ENCODE measurements around the gene LLCFC1. TPM values are rescaled to one million over a fixed set of nuclear protein-coding genes. Genes with fewer than 3 reads are reported as not detected.

LLCFC1 gene
- total RNA-seq, 2 donors from 2014 or later = 6.4 TPM; not detected in 1

DNA sequence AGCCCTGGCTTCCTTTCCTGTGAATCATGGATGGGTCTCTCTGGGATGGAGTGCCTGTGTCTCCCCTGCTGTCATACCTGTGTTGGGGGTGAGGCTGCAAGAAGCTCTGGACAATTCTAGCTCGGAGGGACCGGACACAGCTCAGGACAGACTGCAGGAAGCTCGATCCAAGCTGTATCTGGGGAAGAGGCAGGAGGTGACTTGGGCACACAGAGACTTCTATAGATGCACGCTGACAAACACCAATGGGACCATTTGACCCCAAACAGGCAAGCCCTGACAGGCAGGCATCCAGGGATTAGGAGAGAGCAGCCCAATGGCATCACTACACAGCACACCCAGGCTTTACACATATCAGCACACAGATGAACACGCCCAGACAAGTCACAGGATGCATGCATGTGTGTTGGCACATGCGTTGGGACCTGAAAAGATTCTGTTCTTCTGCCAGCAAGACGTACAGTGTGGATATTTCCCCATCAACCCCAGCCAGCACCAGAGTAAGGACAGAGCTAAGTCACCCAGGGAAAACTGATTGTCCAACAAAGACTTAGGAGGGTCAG, 4.5 kb downstream of the LLCFC1 start:
- 56% methylated on average over 7 of the region's 7 CpGs for WGBS
- DNase-seq (ENCODE audit: low spot score) = peak; percentile 46
- intact Hi-C loops (cut with DNase I) = no loop called here

GRCh38 chr7:142945001-142945400, 5.7 kb downstream of the LLCFC1 start:
- Histone ChIP-seq H3K4me1 (replicated peaks) (no peaks in the 10 kb centered on the region), H3K27ac (no peak overlapping the region), H3K4me3 (no peak overlapping the region), H3K27me3 (replicated peaks; ENCODE audit: insufficient read depth) (no peaks in the 10 kb centered on the region), H3K36me3 (no peaks in the 10 kb centered on the region), H3K9me3 (no peaks in the 10 kb centered on the region)
- WGBS = 67% methylated on average over 3 of the region's 3 CpGs
- intact Hi-C loops (cut with DNase I) = no loop called here
- TF ChIP-seq POLR2A (IDR thresholded peaks at IDR 0.05) = no peak
- no peak for TF ChIP-seq CTCF (IDR thresholded peaks at IDR 0.05)
- TF ChIP-seq POLR2AphosphoS5 (IDR thresholded peaks at IDR 0.05) = no peak
- DNase-seq (ENCODE audit: low spot score) = no peak

More for the DNA sequence above, 4.5 kb downstream of the LLCFC1 start:
- Histone ChIP-seq H3K27me3 (replicated peaks; ENCODE audit: insufficient read depth) (no peaks in the 10 kb centered on the region), H3K4me3 (no peak overlapping the region), H3K27ac (no peak overlapping the region), H3K36me3 (no peaks in the 10 kb centered on the region), H3K4me1 (replicated peaks) (no peaks in the 10 kb centered on the region), H3K9me3 (no peaks in the 10 kb centered on the region)
- TF ChIP-seq POLR2AphosphoS5 (IDR thresholded peaks at IDR 0.05) (no peak), POLR2A (IDR thresholded peaks at IDR 0.05) (no peak), CTCF (IDR thresholded peaks at IDR 0.05) (no peak)

GRCh38 chr7:142948603-142949002, 9.3 kb downstream of the LLCFC1 start:
- no peak for TF ChIP-seq CTCF (IDR thresholded peaks at IDR 0.05)
- TF ChIP-seq POLR2AphosphoS5 (IDR thresholded peaks at IDR 0.05) = no peak
- no peak for TF ChIP-seq POLR2A (IDR thresholded peaks at IDR 0.05)
- WGBS = 93% methylated on average over 4 of the region's 4 CpGs
- H3K4me3 ChIP-seq = no peak overlapping the region
- no peaks in the 10 kb centered on the region for H3K9me3 ChIP-seq
- no peaks in the 10 kb centered on the region for H3K4me1 ChIP-seq (replicated peaks)
- intact Hi-C loops (cut with DNase I) = no loop called here
- H3K27me3 ChIP-seq (replicated peaks; ENCODE audit: insufficient read depth) = no peaks in the 10 kb centered on the region
- no peak overlapping the region for H3K27ac ChIP-seq
- no peaks in the 10 kb centered on the region for H3K36me3 ChIP-seq
- no peak for DNase-seq (ENCODE audit: low spot score)

- no peak for DNase-seq (ENCODE audit: low spot score)
- TF ChIP-seq POLR2AphosphoS5 (IDR thresholded peaks at IDR 0.05) (no peak), POLR2A (IDR thresholded peaks at IDR 0.05) (no peak), CTCF (IDR thresholded peaks at IDR 0.05) (no peak)
- intact Hi-C loops (cut with DNase I) = no loop called here
Measured at GRCh38 chr7:142950235-142950634, 11.0 kb downstream of the LLCFC1 start.

GRCh38 chr7:142954680-142955268, 15.5 kb downstream of the LLCFC1 start:
- no peaks in the 10 kb centered on the region for H3K4me1 ChIP-seq (replicated peaks)
- no peak overlapping the region for H3K4me3 ChIP-seq
- H3K27ac ChIP-seq = no peak overlapping the region
- no peaks in the 10 kb centered on the region for H3K9me3 ChIP-seq
- TF ChIP-seq POLR2AphosphoS5 (IDR thresholded peaks at IDR 0.05) (no peak), POLR2A (IDR thresholded peaks at IDR 0.05) (no peak), CTCF (IDR thresholded peaks at IDR 0.05) (no peak)
- H3K36me3 ChIP-seq = no peaks in the 10 kb centered on the region
- H3K27me3 ChIP-seq (replicated peaks; ENCODE audit: insufficient read depth) = no peaks in the 10 kb centered on the region
- no peak for DNase-seq (ENCODE audit: low spot score)
- intact Hi-C loops (cut with DNase I) = no loop called here

More at GRCh38 chr7:142950235-142950634, 11.0 kb downstream of the LLCFC1 start:
- Histone ChIP-seq H3K36me3 (no peaks in the 10 kb centered on the region), H3K4me3 (no peak overlapping the region), H3K27ac (no peak overlapping the region), H3K4me1 (replicated peaks) (no peaks in the 10 kb centered on the region), H3K27me3 (replicated peaks; ENCODE audit: insufficient read depth) (no peaks in the 10 kb centered on the region), H3K9me3 (no peaks in the 10 kb centered on the region)
